Muscle of back (tissue), 11 donors: ENCODE results near the gene ATP5PB. TPM values are rescaled to one million over a fixed set of nuclear protein-coding genes. Genes with fewer than 3 reads are reported as not detected.
A peak's percentile ranks its signal among the peaks of the same experiment; 100 is the strongest.

Experiments used
- DNase-seq, 3 donors: peaks; one replicate each; pipeline versions ENCODE4 v3.0.0 to v3.0.0-alpha.2; 2013
- polyA plus RNA-seq, 10 donors: library from polyadenylated mRNA; unstranded; fragments of 120-200 nt; gene quantifications; one replicate each; pipeline ENCODE4 v1.2.1, GENCODE V29; 2013; ENCODE audit not compliant: insufficient read length in 10 of 10

The ATP5PB gene
- polyA plus RNA-seq, 10 donors: 259 to 303 (median 289) TPM

DNA sequence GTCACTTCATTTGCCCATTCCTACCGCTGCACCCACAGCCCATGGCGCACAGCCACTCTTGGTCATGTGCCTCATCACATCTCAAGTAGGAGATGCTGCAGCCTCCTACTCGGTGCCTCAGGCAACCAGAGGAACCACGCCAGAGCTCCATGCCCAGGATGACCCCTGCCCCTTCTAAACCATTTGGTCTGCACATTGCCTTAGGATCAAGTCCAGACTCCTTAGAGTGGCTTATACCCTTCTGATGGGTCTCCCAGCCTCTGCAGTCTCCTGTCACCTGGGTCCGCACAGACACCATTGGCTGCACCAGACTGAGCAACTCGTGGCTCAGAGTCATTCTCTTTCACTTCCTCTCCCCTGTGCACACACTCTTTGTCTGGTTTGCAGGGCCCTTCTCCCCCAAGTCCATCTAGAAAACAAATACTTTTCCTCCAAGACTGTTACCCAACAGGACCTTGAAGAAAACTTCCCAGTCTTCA lies 56.4 kb downstream of the ATP5PB start:
- DNase-seq: no peak

DNA sequence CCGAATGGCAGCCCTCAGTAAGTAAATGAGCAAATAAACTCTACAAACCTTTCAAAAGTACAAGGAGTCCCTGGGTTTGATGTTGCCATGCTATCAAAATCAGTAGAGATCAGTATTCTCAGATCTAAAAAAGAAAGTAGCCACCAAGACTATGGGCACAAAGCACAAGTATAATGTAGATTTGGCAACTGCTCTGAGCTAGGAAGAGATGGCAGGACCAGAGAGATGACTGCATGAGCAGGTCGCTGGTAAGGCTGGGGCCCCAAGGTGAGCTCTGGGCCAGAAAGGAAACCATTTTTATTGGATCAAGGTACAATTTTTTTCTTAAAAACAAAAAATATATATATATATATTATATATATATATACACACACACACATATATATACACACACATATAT lies 57.3 kb downstream of the ATP5PB start:
- DNase-seq: no peak

DNA sequence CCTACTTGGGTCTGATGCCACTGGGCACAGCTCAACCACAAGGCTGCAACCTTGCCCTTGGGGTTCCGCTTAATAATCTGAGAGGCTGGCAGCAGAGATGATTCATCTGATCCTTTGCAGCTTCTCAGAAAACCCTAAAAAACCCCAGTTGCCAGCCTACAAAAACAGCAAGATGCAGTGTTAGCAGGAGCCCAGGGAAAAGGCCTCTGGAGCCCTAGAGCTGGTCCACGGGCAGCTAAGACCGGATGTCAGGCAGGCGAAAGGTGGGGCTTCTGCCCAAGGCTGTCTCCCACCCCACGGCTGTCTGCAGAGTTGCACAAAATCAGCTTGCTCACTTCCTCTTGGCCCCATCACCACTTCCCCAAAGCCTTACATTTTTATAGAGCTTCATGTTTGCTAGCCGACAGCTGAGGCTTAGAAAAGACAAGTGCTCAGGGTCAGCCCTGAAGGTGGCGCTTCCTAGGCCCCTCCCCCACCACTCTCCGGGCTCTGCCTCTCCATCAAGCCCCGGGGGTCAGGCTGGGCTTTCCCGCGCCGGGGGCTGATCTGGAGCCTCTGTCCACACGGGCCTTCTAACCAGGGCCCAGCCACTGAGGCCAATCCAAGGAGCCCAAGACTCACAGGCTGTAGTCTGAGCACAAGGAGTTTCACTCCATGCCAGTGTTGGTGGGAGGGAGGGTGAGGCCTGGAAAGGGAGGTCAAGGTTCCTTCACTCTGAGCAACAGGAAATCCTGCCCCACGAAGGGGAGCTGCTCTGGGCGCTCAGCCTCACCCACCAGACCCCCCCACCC lies 58.3 kb downstream of the ATP5PB start:
- DNase-seq: peak in 2 of 3 donors; percentile 59 to 77

DNA sequence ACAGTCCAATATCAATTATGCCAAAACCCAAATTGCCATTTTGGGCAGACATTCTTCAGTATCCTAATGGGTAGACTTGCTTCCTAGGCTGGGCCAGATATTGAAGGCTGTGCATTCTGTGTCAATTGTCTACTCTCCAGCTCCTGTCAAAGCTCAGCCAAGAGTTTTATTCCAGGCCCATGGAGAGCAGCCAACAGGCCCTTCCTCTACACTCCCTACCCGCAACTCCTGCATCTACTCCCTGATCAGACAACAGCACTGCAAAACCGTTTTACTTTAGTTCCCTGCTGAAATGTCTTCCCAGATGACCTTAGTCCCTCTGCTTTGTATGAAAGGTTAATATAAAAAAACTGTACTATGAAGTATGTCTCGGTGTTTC lies 60.7 kb downstream of the ATP5PB start:
- DNase-seq: peak in 2 of 3 donors; percentile 53 to 72

DNA sequence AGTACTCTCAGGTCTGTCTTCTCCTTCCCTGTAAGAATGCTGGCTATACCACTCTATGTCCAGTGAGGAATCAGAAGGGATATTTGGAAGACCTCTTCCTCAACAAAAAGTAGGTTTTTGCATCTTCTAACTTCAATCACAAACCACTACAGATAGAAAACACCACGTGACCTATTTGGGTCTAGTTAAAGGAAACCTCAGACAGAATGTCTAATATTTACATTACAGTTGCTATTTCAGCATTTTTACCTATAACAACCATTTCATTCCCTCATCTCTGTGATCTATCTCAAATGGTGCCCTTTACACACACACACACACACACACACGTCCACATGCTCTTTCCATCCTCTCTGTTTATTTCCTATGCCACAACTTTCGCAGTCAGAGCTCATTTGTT lies 62.1 kb downstream of the ATP5PB start:
- no peak for DNase-seq

Other genes with a start within 250 kb of the ATP5PB start
- gene DENND2D, start 248.8 kb upstream of the ATP5PB start, polyA plus RNA-seq: 1 to 10 TPM in 9 of 10 donors, under 1 TPM in 1; 0.98 to 8.7 (median 2.3) TPM
- 1 to 10 TPM in 2 of 10 donors, under 1 TPM in 1, not detected in 7; 0.68 to 1.3 (median 1.2) TPM for gene CHI3L2, start 221.8 kb upstream of the ATP5PB start, polyA plus RNA-seq
- gene CHIA, start 158.6 kb upstream of the ATP5PB start, polyA plus RNA-seq: not detected
- gene OVGP1, start 21.7 kb upstream of the ATP5PB start, polyA plus RNA-seq: 1 to 10 TPM in 5 of 10 donors, under 1 TPM in 5; 0.48 to 3.4 (median 1.0) TPM
- gene WDR77, start 208 bp upstream of the ATP5PB start, polyA plus RNA-seq: 10 to 100 TPM; 34.1 to 43.6 (median 38.4) TPM
- gene C1orf162, start 24.5 kb downstream of the ATP5PB start, polyA plus RNA-seq: 1 to 10 TPM; 2.1 to 6.3 (median 4.3) TPM
- 1 to 10 TPM in 1 of 10 donors, under 1 TPM in 9; 0.36 to 1.0 (median 0.74) TPM for gene ADORA3, start 54.2 kb downstream of the ATP5PB start, polyA plus RNA-seq
- gene TMIGD3, start 54.2 kb downstream of the ATP5PB start, polyA plus RNA-seq: 1 to 10 TPM in 1 of 10 donors, under 1 TPM in 9; 0.32 to 1.1 (median 0.69) TPM
- gene RAP1A, start 170.3 kb downstream of the ATP5PB start, polyA plus RNA-seq: 10 to 100 TPM; 54.6 to 65.0 (median 60.4) TPM